T-helper 2 cell (primary cell): ENCODE measurements around the gene MIF4GD.
"Not testable (repeated sequence)": the region's sequence is repeated elsewhere in the genome, so short reads cannot be mapped to it uniquely, and the experiment has no call there.

Experiments used
- DNase-seq, 5 experiments: peaks; one replicate each; pipeline versions ENCODE4 v3.0.0 to v3.0.0-alpha.2; 2012 to 2022

MIF4GD gene

DNA sequence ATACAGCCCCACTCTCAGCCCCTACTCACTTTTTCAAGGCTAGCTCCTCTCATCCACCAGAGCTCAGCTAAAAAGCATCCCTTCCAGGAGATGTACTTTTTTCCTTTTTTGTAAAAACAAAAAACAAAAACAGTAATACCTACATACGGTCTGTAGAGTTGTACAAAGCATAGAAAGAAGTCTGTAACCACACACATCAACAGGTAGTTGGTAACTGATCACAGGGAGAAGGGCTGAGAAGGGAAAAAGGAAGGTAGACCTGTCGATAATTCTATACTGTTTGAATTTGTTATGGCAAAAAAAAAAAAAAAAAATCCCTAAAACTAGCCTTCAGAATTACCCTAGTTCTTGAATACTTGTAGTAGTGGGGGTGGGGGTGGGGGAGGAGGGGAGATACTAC, 17.3 kb upstream of the MIF4GD start:
- no peak for DNase-seq

DNA sequence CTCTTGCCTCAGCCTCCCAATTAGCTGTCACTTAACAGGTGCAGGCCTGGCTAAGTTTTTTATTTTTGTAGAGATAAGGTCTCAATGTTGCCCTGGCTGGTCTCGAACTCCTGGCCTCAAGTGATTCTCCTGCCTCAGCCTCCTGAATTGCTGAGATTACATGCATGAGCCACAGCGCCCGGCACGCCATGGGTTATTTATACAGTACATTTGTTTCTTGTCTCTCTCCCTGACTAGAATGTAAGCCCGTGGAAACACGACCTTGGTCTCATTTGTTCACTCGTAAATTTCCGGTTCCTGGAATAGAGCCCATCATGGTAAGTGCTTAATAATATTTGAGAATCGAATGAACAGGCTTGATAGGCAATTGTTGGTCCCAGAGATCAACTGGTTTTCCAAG, 16.2 kb upstream of the MIF4GD start:
- no peak for DNase-seq

DNA sequence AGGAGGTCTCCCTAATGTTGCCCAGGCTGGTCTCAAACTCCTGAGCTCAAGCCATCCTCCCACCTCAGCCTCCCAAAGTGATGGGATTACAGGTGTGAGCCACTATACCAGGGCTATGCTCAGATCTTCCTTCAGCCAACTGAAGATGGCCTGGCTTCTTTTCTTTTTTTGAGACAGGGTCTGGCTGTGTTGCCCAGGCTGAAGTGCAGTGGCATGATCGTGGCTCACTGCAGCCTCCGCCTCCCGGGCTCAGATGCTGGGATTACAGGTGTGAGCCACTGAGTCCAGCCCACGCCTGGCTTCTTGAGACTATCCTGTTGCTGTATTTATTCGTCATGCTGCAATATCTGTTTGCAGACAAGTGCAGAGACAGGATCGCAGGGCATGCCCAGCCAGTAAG, 14.1 kb upstream of the MIF4GD start:
- no peak for DNase-seq

DNA sequence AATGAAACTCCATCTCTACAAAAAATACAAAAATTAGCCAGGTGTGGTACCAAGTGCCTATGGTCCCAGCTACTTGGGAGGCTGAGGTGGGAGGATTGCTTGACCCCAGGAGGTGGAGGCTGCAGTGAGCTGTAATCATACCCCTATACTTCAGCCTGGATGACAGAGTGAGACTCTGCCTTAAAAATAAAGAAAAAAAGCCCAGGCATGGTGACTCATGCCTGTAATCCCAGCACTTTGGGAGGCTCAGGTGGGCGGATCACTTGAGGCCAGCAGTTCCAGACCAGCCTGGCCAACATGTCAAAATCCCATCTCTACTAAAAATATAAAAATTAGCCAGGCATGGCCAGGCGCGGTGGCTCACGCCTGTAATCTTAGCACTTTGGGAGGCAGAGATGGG, 9.2 kb upstream of the MIF4GD start:
- not testable (repeated sequence) for DNase-seq

DNA sequence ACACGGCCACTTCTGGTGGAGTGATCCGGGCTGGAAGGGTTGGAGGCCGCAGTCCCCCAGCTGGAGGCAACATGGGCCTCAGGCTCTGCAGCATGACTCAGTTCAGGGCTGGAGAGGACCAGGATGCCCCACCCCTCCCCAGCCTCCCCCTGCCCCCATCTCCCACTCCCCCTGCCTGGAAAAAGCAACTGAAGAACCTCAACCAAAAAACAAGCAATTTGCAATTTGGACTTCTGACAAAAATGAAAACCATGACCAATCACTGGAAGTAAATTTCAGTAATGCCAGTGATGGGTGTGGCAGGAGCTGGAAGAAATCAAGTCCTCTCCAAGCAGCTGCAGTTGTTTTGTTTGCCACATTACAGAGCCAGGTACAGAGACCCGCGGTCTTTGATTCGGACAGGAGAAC, 6.6 kb upstream of the MIF4GD start:
- no peak for DNase-seq

DNA sequence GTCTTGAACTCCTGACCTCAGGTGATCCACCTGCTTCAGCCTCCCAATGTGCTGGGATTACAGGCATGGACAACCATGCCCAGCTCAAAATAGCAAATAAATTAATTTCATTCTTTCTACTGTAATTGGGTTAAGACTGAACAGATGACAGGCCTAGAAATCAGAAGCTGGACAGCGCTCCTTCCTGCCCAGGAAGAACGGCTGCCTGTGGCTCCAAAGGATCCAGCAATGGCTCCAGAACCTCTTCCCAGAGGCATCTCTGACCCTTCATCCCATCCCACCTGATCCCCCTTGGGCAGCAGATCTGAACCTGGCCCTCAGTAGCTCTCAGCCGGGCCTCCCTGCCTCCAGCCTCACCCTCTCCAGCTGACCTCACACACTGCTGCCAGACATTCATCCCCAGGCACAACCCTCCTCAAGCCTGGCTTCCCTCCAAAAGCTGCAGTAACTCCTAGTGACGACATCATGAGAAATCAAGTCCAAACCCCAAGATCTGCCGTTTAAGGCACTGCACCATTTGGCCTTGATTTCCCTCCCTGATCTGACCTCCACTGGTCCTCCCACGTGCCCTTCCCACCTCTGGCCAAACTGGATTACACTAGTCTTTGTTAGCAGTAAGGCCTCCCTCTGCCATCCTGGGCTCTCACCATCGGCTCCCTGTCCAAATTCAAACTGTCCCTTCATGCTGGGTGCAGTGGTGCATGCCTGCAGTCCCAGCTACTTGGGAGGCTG, 3.1 kb upstream of the MIF4GD start:
- no peak for DNase-seq

DNA sequence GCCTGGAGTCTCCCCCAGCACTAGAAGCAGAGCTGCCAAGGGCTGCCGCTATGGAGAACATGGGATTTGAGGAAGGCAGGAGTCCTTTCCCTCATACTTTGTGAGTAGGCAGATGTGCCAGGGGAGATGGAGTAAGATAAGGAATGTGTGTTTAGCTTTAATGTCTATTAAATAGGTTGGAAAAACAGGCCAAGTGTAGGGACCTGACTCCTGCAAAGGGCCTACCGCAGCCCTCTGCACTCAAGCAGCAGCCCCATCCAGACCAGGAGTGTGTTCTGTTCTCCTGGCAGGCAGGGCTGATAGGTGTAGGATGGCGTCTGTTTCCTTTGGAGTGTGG, 1.8 kb upstream of the MIF4GD start:
- DNase-seq: no peak

DNA sequence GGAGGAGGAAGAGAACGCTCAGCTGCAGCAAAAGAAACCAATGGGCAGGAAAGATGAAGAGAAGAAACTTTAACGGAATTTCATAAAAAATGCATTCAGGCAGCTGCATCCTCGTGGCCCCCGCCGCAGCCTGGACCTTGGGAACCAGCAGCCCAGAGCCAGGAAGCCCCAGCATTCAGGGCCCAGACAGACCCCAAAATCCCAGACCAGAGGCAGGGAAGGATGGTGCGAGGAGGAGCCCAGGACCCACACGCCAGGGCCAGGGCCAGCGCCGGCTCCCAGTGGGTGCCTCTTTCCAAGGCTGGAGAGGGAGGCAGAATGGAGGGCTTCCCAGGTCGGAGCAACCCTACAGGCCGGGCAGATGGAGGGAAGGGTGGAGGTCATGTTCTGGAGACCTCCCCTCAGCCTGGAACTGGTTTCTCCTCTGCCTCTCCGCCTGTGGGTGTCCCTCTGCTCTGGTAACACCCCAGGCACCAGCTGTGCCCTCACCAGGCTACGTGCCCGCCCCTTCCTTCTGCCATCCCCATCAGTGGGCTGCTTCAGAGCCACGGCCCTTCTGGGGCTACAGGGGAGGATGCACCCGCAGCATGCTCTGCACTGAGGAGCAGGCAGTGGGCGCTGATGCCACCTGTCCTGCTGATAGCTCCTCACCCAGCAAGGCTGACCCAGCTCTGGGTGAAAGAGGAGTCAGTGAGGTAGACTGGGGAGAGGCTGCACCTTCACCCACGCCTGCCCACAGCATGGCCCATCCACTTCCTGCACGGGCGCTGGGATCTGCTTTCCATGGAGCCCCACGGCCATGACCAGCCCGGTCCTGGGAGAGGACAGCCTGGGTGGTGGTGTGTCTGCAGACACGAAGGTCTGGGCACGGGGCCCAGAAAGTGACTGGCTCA, 1.2 kb upstream of the MIF4GD start:
- DNase-seq: peak in 1 of 5 experiments; percentile 68

DNA sequence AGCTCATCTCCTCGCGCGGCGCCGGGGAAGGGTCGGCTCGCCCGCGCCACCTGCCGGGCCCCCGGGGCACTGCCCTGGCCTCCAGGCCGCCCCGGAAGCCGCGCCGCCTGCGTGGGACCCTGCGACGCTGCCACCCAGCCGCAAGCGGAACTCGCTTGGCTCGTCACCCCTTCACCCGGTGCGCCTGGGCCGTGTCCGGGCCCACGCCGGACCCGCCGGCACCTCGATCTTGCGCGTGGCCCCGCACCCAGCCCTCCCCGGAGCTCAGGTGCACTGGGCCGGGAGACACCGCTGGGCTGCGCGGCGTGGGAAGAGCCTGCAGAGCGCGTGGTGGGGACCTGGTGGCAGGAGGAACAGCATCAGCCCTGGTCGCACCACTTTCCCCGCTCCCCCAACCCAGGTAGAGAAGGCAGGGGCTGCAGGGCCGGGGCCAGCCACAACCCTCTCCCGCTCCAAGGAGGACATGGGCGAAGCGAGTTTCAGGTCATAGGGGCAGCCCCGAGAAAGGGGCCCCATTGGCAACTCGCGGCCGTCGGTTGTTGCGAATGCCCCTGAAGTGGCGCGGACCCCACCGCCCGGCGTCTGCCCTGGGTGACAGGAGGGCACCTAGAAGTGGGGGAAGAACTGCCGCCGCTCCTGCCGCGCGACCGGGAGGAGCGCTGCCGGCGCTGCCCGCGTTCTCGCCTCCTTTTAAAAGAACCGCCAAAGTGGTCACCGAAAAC, 363 bp upstream of the MIF4GD start:
- peak; percentile 78 to 92 (median 83) for DNase-seq

DNA sequence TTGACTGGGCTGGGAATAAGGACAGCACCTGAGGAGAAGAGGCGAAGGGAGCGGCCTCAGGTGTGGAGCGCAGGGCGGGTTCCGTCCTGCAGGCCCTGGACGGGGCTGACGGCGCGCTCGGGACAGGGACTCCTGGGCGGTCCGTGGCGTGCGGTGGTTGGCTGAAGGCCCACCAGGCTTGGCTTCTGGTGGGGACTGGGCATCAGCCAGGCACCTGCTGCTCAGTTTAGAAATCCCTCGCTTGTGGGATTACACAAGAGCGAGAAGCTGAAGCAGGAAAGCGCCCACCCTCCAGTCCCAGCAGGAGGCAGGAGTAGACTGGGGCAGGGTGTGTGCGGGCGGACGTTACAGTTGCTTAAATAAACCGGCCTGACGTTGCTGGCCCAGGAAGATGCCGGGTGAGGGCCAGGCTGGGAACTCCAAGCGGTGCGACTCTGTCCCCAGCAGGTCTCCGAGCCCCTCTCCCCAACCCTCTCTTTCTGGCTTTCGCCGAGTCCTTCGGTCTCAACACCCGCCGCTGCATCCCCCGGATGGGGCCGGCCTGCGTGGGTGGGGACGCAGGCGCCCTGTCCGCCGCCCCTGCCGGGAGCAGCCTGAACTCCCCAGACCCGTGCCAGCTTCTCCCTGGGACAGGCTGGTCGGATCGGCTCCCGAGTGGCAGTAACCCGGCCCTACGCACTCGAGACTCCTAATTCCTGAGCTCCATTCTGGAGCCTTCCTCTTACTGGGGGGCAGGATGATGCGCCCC, 639 bp downstream of the MIF4GD start:
- DNase-seq: peak in 3 of 5 experiments; percentile 17 to 71 (median 36)

DNA sequence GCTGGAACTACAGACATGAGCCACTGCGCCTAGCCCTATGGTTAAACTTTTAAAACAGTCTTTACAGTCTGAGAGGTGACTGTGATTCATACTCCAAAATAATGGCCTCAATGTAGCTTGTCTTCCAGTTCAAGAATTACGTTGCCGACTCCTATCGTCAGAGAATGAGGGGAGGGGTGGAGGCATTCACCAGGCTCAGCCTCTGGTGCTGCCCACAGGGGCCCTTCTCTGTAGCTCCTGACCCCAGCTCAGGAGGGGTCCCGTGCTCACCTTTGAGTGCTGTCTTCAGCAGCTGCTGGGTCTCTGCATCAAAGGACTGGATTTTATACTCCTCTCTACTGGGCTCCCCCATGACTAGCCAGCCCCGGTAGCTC, 1.2 kb downstream of the MIF4GD start:
- DNase-seq: peak in 1 of 5 experiments; percentile 26

DNA sequence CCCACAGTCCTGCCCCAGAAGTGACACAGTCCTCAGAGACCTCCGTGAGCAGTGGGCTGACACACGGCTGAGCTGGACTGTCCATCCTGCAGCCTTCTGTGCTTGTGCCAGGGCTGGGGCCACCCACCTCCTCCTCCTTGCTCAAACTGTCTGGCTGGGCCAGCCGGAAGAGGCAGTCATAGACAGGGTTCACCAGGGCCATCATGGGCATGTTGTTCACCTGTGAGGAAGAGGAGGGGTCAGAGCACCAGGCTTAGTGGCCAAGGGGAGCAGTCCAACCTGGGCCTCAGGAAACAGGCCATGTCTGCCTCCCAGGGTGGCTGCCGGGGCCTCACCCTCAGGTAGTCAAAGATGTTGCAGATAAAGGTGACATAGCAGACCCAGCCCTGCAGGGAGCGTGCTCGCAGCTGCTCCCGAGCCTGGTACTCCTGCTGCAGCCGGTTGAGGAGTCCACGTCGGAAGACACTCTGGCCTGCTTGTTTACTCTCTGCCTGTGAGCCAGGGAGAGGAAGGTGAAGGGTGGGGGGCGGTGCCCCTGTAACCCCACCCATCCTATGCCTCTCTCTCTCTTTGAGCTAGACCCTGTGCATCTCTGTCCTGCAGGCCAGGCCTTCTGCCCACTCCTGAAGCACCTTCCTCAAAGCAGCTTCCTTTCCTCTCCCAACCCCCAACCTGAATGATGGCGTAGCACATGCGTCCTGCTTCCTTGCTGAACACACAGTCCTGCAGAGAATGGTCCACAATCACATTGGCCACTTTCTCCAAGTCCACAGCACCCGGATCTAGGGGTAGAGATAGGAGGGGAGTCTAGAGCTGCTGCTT, 3.4 kb downstream of the MIF4GD start:
- no peak for DNase-seq

DNA sequence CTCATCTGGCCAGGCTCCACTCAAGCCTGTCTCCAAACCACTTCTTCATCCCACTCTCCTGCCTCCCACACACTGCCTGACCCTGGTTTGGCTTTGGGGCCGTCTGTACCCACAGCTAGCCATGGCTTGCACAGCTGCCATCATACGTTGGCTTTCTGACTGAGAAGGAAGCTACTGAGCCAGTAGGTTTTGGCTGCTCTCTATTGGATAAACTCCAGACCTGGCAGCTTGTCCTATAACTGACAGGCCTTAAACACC, 3.9 kb downstream of the MIF4GD start:
- no peak for DNase-seq

DNA sequence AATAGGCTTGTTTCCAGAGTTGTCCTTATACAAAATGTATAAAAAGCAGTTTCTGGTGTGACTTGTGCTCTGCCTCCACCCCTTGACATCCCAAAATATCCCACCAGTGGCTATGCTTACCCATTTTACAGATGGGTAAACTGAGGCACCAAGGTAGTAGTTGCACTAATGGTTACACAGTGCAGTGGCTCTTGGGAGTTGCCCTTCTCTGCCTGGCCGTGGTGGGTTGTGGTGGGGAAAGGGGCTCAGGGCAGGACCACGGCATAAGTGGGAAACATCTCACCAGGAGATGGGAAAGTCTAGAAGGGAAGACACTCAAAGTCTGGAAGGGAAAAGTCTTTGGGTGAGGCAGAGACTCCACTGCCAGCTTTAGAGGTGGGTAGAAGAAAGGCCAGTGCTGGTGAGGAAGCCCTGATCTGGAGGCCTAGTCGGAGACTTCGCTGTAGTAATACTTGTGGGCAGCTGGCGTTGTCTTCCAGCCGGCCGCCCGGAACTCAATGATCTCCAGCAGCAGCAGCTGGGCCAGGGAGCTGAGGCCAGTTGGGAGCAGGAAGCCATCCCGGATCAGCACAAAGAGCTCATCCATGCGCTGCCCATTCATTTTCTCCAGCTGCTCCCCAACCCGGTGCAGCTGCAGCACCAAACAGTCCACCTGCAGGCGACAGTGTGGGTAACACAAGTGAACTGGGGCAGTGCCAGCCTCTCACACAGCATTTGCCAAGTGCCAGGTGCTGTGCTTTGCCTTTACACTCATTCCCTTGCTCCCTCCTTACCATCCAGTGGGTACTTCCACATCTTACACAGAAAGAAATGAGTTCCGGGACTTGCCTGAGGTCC, 4.5 kb downstream of the MIF4GD start:
- no peak for DNase-seq

DNA sequence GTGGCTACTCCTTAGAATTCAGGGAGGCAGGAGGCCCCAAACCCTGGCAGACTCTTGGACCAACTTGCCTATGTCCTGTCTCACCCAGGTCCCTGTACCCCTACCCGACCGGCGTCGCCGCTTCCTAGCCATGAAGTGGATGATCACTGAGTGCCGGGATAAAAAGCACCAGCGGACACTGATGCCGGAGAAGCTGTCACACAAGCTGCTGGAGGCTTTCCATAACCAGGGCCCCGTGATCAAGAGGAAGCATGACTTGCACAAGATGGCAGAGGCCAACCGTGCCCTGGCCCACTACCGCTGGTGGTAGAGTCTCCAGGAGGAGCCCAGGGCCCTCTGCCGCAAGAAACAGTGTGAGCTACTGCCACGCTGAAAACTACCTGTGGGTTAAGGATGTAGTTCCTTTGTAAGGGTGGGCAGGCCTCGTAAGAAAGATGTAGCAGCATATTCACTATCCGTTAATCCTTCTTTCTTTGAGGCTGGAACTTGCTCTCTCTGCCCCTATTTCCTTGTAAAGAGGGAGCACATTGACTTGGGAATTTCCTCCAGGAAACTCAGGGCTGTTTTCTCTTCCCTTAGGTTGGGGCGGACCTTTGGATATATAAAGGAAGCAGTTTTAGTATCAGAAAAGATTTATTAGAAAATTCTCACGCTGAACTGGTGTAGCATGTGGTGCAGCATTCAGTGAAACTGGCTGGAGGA, 5.3 kb downstream of the MIF4GD start:
- DNase-seq: no peak

DNA sequence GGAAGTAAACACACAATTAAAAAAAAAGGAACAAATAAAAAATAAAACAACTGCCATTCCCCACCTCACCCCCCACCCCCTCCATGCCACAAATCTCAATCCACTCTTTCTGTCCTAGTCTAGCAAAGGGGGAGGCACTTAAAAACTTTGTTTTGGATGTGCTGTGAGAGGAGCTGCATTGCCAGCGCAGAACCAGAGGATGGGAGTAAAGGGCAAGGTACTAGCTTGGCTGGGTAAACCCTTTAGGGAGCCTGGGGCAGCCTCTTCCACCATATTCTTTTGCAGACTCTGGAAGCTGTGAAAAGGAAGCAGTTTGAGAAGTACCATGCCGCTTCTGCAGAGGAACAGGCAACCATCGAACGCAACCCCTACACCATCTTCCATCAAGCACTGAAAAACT, 8.0 kb downstream of the MIF4GD start:
- DNase-seq: no peak

DNA sequence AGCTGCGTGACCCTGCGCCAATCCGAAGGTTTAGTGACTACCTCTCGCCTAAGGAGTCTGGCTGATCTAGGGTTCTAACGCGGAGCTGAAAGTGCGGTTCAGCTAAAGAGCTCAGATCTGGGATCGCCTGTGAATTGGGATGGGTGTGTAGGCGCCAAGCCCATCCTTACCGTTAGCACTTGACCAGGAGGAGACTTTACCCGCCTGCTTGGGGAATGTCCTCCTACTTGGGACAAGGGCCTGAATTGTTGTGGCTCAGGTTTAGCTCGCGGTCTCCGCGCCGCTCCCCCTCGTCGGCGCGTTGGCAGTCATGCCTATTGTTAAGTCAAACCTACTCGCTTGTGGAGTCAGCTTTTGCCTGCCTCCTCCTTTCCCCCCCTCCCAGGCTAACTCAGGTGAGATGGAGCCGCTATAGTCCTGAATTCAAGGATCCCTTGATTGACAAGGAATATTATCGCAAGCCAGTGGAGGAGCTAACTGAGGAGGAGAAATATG, 8.9 kb downstream of the MIF4GD start:
- no peak for DNase-seq

DNA sequence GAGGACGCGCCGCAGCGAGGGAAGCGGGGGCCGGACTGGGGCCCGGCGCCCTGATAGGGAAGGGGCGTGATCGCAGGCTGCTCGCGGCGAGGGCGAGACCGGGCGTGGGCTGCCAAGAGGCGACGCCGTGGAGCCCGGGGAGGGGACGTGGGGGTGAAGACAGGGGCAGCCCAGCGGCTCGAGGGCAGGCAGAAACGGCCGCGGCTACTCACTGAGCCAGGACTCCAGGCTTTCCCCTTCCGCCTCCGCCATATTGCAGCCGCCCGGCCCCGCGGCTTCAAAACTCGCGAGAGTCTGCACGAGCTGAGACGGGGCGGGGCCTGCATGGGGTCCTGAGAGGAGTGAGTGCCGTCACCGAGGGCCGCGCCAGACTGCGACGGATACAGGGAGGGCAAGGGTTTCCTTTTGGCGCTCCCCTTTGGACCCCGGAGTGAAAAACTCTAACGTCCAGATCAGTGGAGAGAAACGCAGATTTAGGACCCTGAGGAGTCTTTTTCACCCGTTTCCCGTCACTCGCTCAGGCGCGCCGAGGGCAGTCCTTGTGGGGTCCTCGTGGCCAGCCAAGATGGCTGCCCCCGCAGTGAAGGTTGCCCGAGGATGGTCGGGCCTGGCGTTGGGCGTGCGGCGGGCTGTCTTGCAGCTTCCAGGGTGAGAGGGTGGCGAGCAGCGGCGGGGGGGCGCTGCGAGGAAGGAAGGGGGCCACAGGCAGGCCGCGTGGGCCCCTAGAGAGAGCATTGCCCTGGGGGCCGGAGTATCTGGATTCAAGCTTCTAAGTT, 9.5 kb downstream of the MIF4GD start, which contains the start of the genes GGA3 and MRPS7:
Gene GGA3, minus strand, starts transcription at position 271 of the 776 bp plus-strand sequence. Its CDS starts 19 bp downstream, at position 252.
Gene MRPS7, plus strand, starts transcription at position 544 of the 776 bp plus-strand sequence. Its CDS starts 22 bp downstream, at position 566.
- DNase-seq: peak; percentile 91 to 96 (median 93)
